Activated naive CD4-positive, alpha-beta T cell treated with anti-CD3 and anti-CD28 coated beads, Interleukin-2, amount 10 ng/mL, durations not matched to agents 7 days and 5 days (primary cell): ENCODE measurements around the gene ISLR.
"Not testable (repeated sequence)": the region's sequence is repeated elsewhere in the genome, so short reads cannot be mapped to it uniquely, and the experiment has no call there.

Experiments
- CTCF ChIA-PET: fragments of 350-600 bp; sonication (Branson Sonifier 250); formaldehyde crosslinking; loops from one replicate; lab custom pipeline; 2021; ENCODE audit warnings: antibody characterized with exemption; lab: Charles Lee
- DNase-seq: peaks from one replicate; pipeline ENCODE4 v3.0.0-alpha.2; 2020
- H3K27ac Mint-ChIP-seq: one replicate; pipeline ENCODE4 v1.8.0; 2021; ENCODE audit warnings: mild to moderate bottlenecking, moderate library complexity, mixed read lengths
- H3K27me3 Mint-ChIP-seq: one replicate; pipeline ENCODE4 v1.8.0; 2021; ENCODE audit warnings: mild to moderate bottlenecking, mixed read lengths
- H3K36me3 Mint-ChIP-seq: one replicate; pipeline ENCODE4 v1.8.0; 2021; ENCODE audit warnings: mixed read lengths
- H3K4me1 Mint-ChIP-seq: one replicate; pipeline ENCODE4 v1.8.0; 2021; ENCODE audit warnings: mixed read lengths
- H3K4me3 Mint-ChIP-seq: one replicate; pipeline ENCODE4 v1.8.0; 2021; ENCODE audit warnings: mild to moderate bottlenecking, moderate library complexity, mixed read lengths
- H3K9me3 Mint-ChIP-seq: one replicate; pipeline ENCODE4 v1.8.0; 2021; ENCODE audit warnings: mixed read lengths

ISLR gene

GRCh38 chr15:74155766-74156417, 17.6 kb upstream of the ISLR start:
- no peaks in the 10 kb centered on the region for H3K36me3 Mint-ChIP-seq
- no peak for DNase-seq
- peaks cover 23% of the 10 kb centered on the region for H3K4me1 Mint-ChIP-seq
- no peak overlapping the region for H3K27ac Mint-ChIP-seq
- peaks cover 38% of the 10 kb centered on the region for H3K27me3 Mint-ChIP-seq
- no peaks in the 10 kb centered on the region for H3K9me3 Mint-ChIP-seq
- CTCF ChIA-PET, result interaction anchor here (1.7 to 1.8 kb wide), 2 partner anchors 153 to 167 kb away, joined by 4 to 7 read pairs; no protein-coding TSS in a partner anchor
- no peak overlapping the region for H3K4me3 Mint-ChIP-seq

GRCh38 chr15:74156678-74157411, 16.7 kb upstream of the ISLR start:
- H3K36me3 Mint-ChIP-seq, result no peaks in the 10 kb centered on the region
- peak; percentile 37 for DNase-seq
- H3K4me1 Mint-ChIP-seq, result peaks cover 23% of the 10 kb centered on the region
- peaks cover 31% of the 10 kb centered on the region for H3K27me3 Mint-ChIP-seq
- no peaks in the 10 kb centered on the region for H3K9me3 Mint-ChIP-seq
- CTCF ChIA-PET, result interaction anchor here (1.7 to 1.8 kb wide), 2 partner anchors 153 to 166 kb away, joined by 4 to 7 read pairs; no protein-coding TSS in a partner anchor
- no peak overlapping the region for H3K27ac Mint-ChIP-seq
- no peak overlapping the region for H3K4me3 Mint-ChIP-seq

DNA sequence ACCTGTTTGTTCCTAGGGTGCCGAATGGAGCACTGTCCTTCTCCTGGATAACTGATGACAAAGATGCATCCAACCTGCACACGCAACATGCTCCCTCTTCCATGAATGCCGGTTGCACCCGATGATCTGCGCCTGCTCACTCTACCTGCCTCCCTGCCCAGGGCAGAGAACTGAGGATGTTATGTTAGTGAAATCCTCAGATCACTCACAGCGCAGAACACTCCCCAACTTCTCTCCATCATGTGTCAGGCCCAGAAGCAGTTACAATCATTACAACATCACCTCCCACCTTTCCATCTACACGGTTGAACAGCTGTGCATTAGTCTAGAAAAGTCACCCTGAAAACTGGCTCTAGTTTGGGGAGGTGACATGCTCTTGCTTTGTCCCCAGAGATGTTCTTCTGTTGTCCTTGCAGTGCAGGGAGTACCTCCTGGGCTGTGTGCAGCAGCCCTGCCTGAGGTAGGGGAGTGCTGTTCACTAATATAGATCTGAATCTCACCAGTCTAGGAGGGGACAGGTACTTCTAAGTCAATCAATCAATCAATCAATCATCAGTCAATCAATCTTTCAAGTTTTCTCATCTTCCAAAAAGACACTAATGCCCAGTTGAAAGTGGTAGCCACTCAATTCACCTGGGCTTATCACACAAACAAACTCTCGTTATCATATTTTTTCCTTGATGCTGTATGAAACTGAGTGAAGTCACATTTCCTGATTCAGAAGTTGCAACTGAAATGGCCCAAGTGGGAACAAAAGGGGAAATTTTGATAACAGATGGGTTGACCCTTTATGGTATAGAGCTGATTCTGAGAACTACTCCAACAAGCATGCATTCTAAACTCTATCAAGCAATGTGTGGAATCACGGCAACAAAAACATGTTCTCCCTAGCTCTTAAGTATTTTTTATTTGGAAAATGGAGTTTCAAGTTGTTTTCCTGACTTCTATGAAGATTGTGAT, 15.4 kb upstream of the ISLR start:
- no peak overlapping the region for H3K4me3 Mint-ChIP-seq
- no peak overlapping the region for H3K27ac Mint-ChIP-seq
- H3K4me1 Mint-ChIP-seq, result peaks cover 23% of the 10 kb centered on the region
- H3K9me3 Mint-ChIP-seq, result no peaks in the 10 kb centered on the region
- no peak for DNase-seq
- peaks cover 32% of the 10 kb centered on the region for H3K27me3 Mint-ChIP-seq
- CTCF ChIA-PET, result no interaction called here
- H3K36me3 Mint-ChIP-seq, result no peaks in the 10 kb centered on the region

- H3K9me3 Mint-ChIP-seq, result no peaks in the 10 kb centered on the region
- H3K4me3 Mint-ChIP-seq, result no peak overlapping the region
- peaks cover 23% of the 10 kb centered on the region for H3K4me1 Mint-ChIP-seq
- H3K27ac Mint-ChIP-seq, result no peak overlapping the region
- DNase-seq, result no peak
- CTCF ChIA-PET, result interaction anchor here (0.7 kb wide), 1 partner anchor 12 kb away, joined by 3 read pairs; no protein-coding TSS in a partner anchor
- H3K36me3 Mint-ChIP-seq, result no peaks in the 10 kb centered on the region
- H3K27me3 Mint-ChIP-seq, result peaks cover 28% of the 10 kb centered on the region
Observed at GRCh38 chr15:74158855-74159650, 14.5 kb upstream of the ISLR start.

- DNase-seq, result no peak
- Mint-ChIP-seq H3K27ac (no peak overlapping the region), H3K9me3 (no peaks in the 10 kb centered on the region), H3K4me1 (peaks cover 23% of the 10 kb centered on the region), H3K4me3 (no peak overlapping the region), H3K27me3 (peaks cover 25% of the 10 kb centered on the region), H3K36me3 (no peaks in the 10 kb centered on the region)
- CTCF ChIA-PET, result interaction anchor here (0.7 to 0.9 kb wide), 2 partner anchors 11 to 15 kb away, joined by 3 read pairs; no protein-coding TSS in a partner anchor
Observed at GRCh38 chr15:74159773-74160172, 13.7 kb upstream of the ISLR start.

DNA sequence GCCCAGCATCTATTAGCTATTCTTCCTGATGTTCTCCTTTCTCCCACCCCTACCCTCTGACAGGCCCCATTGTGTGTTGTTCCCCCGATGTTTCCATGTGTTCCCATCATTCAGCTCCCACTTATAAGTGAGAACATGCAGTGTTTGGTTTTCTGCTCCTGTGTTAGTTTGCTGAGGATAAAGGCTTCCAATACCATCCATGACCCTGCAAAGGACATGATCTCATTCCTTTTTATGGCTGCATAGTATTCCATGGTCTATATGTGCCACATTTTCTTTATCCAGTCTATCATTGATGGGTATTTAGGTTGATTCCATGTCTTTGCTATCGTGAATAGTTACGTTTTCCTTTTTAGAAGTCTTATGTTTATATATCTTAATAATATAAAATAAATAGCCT, 13.1 kb upstream of the ISLR start:
- CTCF ChIA-PET, result interaction anchor here (0.9 kb wide), 1 partner anchor 16 kb away, joined by 3 read pairs; no protein-coding TSS in a partner anchor
- H3K27ac Mint-ChIP-seq, H3K4me3 Mint-ChIP-seq, H3K36me3 Mint-ChIP-seq, H3K9me3 Mint-ChIP-seq, DNase-seq: not testable (repeated sequence)
- H3K4me1 Mint-ChIP-seq, result peaks cover 23% of the 10 kb centered on the region
- H3K27me3 Mint-ChIP-seq, result peaks cover 20% of the 10 kb centered on the region

DNA sequence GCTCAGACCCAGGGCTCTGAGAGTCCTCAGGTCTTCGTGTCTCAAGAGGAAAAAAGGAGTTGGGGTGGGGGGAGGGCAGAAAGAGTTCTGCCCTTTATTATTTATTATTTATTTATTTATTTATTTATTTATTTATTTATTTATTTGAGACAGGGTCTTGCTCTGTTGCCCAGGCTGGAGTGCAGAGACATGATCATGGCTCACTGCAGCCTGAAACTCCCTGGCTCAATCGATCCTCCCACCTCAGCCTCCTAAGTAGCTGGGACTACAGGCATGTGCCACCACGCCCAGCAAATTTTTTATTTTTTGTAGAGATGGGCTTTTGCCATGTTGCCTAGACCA, 11.3 kb upstream of the ISLR start:
- H3K36me3 Mint-ChIP-seq, H3K4me3 Mint-ChIP-seq, H3K9me3 Mint-ChIP-seq, H3K27ac Mint-ChIP-seq, DNase-seq: not testable (repeated sequence)
- Mint-ChIP-seq H3K27me3 (peaks cover 13% of the 10 kb centered on the region), H3K4me1 (peaks cover 17% of the 10 kb centered on the region)
- CTCF ChIA-PET, result interaction anchor here (1.3 kb wide), 1 partner anchor 16 kb away, joined by 3 read pairs; no protein-coding TSS in a partner anchor

GRCh38 chr15:74165461-74165860, 8.0 kb upstream of the ISLR start:
- H3K27me3 Mint-ChIP-seq, result peaks cover 16% of the 10 kb centered on the region
- H3K4me1 Mint-ChIP-seq, result no peaks in the 10 kb centered on the region
- H3K9me3 Mint-ChIP-seq, result no peaks in the 10 kb centered on the region
- no peak overlapping the region for H3K4me3 Mint-ChIP-seq
- no peak for DNase-seq
- CTCF ChIA-PET, result interaction anchor here (1.4 kb wide), 1 partner anchor 142 kb away, joined by 4 read pairs; no protein-coding TSS in a partner anchor
- no peaks in the 10 kb centered on the region for H3K36me3 Mint-ChIP-seq
- no peak overlapping the region for H3K27ac Mint-ChIP-seq

- CTCF ChIA-PET, result no interaction called here
- no peak overlapping the region for H3K27ac Mint-ChIP-seq
- no peaks in the 10 kb centered on the region for H3K36me3 Mint-ChIP-seq
- H3K9me3 Mint-ChIP-seq, result no peaks in the 10 kb centered on the region
- peaks cover 9% of the 10 kb centered on the region for H3K27me3 Mint-ChIP-seq
- DNase-seq, result no peak
- no peaks in the 10 kb centered on the region for H3K4me1 Mint-ChIP-seq
- H3K4me3 Mint-ChIP-seq, result no peak overlapping the region
Observed at GRCh38 chr15:74167891-74168331, 5.6 kb upstream of the ISLR start.

GRCh38 chr15:74168711-74169126, 4.8 kb upstream of the ISLR start:
- Mint-ChIP-seq H3K4me3 (no peak overlapping the region), H3K27ac (no peak overlapping the region), H3K36me3 (no peaks in the 10 kb centered on the region), H3K9me3 (no peaks in the 10 kb centered on the region), H3K4me1 (no peaks in the 10 kb centered on the region), H3K27me3 (peaks cover 4% of the 10 kb centered on the region)
- DNase-seq, result no peak
- CTCF ChIA-PET, result no interaction called here

GRCh38 chr15:74170071-74170844, 3.3 kb upstream of the ISLR start:
- CTCF ChIA-PET, result interaction anchor here (1.2 kb wide), 1 partner anchor 11 kb away, joined by 3 read pairs; no protein-coding TSS in a partner anchor
- Mint-ChIP-seq H3K4me3 (no peak overlapping the region), H3K36me3 (no peaks in the 10 kb centered on the region), H3K4me1 (no peaks in the 10 kb centered on the region), H3K9me3 (no peaks in the 10 kb centered on the region), H3K27ac (no peak overlapping the region), H3K27me3 (peaks cover 4% of the 10 kb centered on the region)
- DNase-seq, result no peak

DNA sequence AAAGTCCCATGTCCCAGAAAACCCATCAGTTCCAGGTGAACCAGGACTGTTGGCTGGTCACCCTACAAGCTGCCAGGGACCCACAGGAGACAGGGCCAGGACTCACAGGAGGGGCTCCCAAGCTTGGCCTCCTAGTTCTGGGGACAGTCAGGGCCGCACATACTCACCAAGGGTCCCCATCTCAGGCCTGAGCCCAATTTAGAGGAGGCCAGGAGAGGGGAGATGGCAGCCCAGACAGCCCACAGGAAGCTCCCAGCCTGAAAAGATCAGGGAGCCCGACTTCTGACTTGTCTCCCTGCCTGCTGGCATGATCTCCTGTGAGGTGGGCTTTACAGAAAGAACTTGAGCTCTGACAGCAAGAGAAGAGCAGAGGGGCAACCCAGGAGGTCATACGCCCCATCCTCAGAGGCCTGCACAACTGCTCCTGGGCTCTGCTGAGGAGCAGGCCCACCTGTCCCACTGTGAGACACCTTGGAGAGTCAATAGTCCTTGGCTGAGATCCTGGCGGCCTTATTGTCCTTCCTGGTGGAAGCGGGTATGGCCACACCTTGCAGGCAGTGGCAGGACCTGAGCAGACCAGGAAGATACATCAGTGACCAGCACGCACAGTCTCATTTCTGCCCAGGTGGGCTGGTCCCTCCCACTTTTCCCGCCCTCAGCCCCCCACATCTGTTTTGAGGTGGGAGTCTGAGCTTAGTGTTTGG, 2.5 kb upstream of the ISLR start:
- CTCF ChIA-PET, result interaction anchor here (1.2 kb wide), 1 partner anchor 12 kb away, joined by 3 read pairs; no protein-coding TSS in a partner anchor
- H3K36me3 Mint-ChIP-seq, result no peaks in the 10 kb centered on the region
- no peak for DNase-seq

More for the DNA sequence above, 2.5 kb upstream of the ISLR start:
- no peak overlapping the region for H3K4me3 Mint-ChIP-seq
- no peaks in the 10 kb centered on the region for H3K9me3 Mint-ChIP-seq
- H3K27ac Mint-ChIP-seq, result no peak overlapping the region
- H3K4me1 Mint-ChIP-seq, result no peaks in the 10 kb centered on the region
- peaks cover 4% of the 10 kb centered on the region for H3K27me3 Mint-ChIP-seq
